Testis (tissue), 2 donors: Measurements from ENCODE around the gene SLX4IP.

ENCODE experiments used
- POLR2A ChIP-seq: fragments of 450-650 bp; IDR thresholded peaks from one replicate; pipeline ENCODE4 v1.6.1; 2017; ENCODE audit warnings: antibody characterized with exemption, mild to moderate bottlenecking, moderate library complexity
- TF ChIP-seq, protein P1 (sequence below), 3 experiments: fragments of 450-650 bp in 2 of 3; fragments of 200-600 bp in 1 of 3; sonication (generic) in 1 of 3; IDR thresholded peaks; one replicate each; pipeline ENCODE4 v1.5.1; 2016 to 2019; ENCODE audit warnings: antibody characterized with exemption in 3 of 3, mild to moderate bottlenecking in 2 of 3, moderate library complexity in 1 of 3

GRCh38 chr20:10641467-10641866 is 206.4 kb downstream of the SLX4IP start:
- TF ChIP-seq, protein P1, sequence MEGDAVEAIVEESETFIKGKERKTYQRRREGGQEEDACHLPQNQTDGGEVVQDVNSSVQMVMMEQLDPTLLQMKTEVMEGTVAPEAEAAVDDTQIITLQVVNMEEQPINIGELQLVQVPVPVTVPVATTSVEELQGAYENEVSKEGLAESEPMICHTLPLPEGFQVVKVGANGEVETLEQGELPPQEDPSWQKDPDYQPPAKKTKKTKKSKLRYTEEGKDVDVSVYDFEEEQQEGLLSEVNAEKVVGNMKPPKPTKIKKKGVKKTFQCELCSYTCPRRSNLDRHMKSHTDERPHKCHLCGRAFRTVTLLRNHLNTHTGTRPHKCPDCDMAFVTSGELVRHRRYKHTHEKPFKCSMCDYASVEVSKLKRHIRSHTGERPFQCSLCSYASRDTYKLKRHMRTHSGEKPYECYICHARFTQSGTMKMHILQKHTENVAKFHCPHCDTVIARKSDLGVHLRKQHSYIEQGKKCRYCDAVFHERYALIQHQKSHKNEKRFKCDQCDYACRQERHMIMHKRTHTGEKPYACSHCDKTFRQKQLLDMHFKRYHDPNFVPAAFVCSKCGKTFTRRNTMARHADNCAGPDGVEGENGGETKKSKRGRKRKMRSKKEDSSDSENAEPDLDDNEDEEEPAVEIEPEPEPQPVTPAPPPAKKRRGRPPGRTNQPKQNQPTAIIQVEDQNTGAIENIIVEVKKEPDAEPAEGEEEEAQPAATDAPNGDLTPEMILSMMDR (IDR thresholded peaks at IDR 0.05), result no peak
- TF ChIP-seq POLR2A, result no peak
